ENCODE data around the gene TOR1B.
"Not testable (repeated sequence)": the region's sequence is repeated elsewhere in the genome, so short reads cannot be mapped to it uniquely, and the experiment has no call there.

The TOR1B gene

DNA sequence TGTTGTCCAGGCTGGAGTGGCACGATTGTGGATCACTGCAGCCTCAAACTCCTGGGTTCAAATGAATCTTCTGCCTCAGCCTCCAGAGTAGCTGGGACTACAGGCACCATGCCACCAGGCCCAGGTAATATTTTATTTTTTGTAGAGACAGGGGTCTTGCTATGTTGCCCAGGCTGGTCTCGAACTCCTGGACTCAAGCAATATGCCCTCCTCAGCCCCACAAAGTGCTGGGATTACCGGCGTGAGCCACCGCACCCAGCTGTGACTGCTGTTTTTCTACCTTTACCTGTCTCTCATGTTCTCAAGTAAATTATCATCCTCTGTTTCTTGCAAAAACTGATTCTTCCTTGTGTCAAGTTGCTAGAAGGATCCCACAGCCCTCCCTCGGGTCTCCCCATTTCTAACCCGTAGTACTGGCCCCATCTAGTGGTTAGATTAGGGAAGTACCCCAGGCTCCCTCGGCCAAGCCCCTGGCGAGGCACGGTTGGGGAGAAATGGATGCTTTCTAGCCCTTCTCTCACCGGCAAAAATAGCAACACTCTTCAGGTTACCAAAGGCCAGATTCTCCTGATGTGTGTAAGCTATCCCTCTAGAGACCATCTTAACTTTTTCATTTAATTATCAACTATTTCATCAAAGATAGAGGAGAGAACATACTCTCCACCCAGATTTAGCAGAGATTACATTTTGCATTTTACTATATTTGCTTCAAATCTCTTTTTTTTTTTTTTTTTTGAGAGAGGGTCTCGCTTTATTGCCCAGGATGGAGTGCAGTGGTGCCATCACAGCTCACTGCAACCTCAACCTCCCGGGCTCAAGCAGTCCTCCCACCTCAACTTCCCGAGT lies 19.2 kb upstream of the TOR1B start:
- Mint-ChIP-seq H3K27ac (no peak overlapping the region), H3K4me1 (ENCODE audit: low read depth) (peaks cover 4% of the 10 kb centered on the region), H3K27me3 (ENCODE audit: low read depth) (peaks cover 16% of the 10 kb centered on the region), H3K36me3 (ENCODE audit: low read depth) (no peaks in the 10 kb centered on the region), H3K9me3 (no peaks in the 10 kb centered on the region), H3K4me3 (no peak overlapping the region)
- DNase-seq (ENCODE audit: low spot score): peak; percentile 62

DNA sequence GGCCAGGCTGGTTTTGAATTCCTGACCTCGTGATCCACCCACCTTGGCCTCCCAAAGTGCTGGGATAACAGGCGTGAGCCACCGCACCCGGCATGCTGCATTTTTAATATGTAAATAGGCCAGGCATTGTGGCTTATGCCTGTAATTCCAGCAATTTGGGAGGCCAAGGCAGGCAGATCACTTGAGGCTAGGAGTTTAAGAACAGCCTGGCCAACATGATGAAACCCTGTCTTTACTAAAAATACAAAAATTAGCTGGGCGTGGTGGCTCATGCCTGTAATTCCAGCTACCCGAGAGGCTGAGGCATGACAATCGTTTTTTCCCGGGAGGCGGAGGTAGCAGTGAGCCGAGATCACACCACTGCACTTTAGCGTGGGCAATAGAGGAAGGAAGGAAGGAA lies 18.0 kb upstream of the TOR1B start:
- H3K9me3 Mint-ChIP-seq; H3K27ac Mint-ChIP-seq; H3K36me3 Mint-ChIP-seq (ENCODE audit: low read depth); H3K4me1 Mint-ChIP-seq (ENCODE audit: low read depth); H3K4me3 Mint-ChIP-seq; DNase-seq (ENCODE audit: low spot score): not testable (repeated sequence)
- peaks cover 11% of the 10 kb centered on the region for H3K27me3 Mint-ChIP-seq (ENCODE audit: low read depth)

DNA sequence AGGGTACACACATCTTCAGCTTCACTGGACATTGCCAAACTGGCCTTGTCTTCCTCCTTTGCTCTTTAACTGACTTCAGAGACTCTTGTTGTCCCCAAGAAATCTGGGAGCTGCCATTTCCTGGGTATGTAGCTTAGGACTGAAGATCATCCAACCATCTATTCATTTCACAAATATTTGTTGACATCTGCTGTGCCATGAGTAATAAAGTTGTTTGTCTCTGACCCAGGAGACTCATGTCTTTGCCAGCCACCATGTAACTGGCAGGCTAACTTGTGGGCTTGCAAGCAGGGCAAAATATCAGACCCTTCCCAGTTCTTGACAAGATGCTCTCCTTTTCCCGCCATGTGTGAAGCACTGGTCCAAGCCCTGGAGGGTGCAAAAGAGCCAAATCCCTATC lies 17.1 kb upstream of the TOR1B start:
- no peak for DNase-seq (ENCODE audit: low spot score)
- Mint-ChIP-seq H3K9me3 (no peaks in the 10 kb centered on the region), H3K27me3 (ENCODE audit: low read depth) (peaks cover 6% of the 10 kb centered on the region), H3K36me3 (ENCODE audit: low read depth) (no peaks in the 10 kb centered on the region), H3K4me1 (ENCODE audit: low read depth) (peaks cover 10% of the 10 kb centered on the region), H3K4me3 (no peak overlapping the region), H3K27ac (no peak overlapping the region)

DNA sequence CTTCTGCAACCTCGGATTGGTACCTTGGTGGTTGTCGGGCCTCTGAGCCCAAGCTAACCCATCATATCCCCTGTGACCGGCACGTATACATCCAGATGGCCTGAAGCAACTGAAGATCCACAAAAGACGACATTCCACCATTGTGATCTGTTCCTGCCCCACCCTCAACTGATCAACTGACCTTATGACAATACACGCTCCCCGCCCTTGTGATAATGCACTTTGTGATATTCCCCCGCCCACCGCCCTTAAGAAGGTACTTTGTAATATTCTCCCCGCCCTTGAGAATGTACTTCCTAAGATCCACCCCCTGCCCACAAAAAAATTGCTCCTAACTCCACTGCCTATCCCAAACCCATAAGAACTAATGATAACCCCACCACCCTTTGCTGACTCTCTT lies 16.5 kb upstream of the TOR1B start:
- Mint-ChIP-seq H3K4me1 (ENCODE audit: low read depth) (peaks cover 10% of the 10 kb centered on the region), H3K27me3 (ENCODE audit: low read depth) (peaks cover 6% of the 10 kb centered on the region), H3K27ac (no peak overlapping the region), H3K9me3 (no peaks in the 10 kb centered on the region), H3K36me3 (ENCODE audit: low read depth) (no peaks in the 10 kb centered on the region), H3K4me3 (no peak overlapping the region)
- DNase-seq (ENCODE audit: low spot score): no peak

DNA sequence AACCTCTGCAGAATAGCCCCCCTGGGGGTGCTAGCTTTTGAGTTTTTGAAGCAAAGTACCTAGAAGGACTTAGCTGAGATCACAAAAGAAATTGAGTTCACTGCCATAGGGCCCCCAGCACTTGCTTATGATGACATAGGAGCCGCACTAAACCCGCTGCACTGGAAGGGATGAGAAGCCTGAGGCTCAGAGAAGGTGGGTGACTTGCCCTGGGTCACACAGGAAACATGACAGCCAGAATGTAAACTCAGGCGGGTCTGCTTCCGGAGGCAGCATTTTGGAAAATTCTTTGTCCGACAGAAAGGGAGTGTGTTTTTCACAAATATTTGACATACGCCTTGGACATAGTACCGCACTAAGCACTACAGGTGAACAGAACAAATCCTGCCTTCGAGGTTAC lies 8.4 kb upstream of the TOR1B start:
- Mint-ChIP-seq H3K4me1 (ENCODE audit: low read depth) (peaks cover 6% of the 10 kb centered on the region), H3K27ac (no peak overlapping the region), H3K36me3 (ENCODE audit: low read depth) (no peaks in the 10 kb centered on the region), H3K9me3 (no peaks in the 10 kb centered on the region), H3K27me3 (ENCODE audit: low read depth) (no peaks in the 10 kb centered on the region), H3K4me3 (no peak overlapping the region)
- no peak for DNase-seq (ENCODE audit: low spot score)

DNA sequence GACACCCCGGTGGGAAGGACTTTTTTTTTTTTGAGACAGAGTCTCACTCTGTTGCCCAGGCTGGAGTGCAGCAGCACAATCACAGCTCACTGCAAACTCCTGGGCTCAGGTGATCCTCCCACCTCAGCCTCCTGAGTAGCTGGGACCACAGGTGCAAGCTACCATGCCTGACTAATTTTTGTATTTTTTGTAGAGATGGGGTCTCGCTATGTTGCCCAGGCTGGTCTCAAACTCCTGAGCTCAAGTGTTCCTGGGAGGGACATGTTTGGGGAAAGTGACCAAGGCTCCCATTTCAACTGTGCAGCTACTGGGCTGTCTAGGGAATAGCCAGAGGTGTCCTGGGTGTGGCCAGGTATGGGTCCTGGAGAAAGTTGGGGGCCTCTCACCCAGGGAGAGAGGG lies 7.0 kb upstream of the TOR1B start:
- not testable (repeated sequence) for H3K27me3 Mint-ChIP-seq (ENCODE audit: low read depth); H3K36me3 Mint-ChIP-seq (ENCODE audit: low read depth); DNase-seq (ENCODE audit: low spot score); H3K27ac Mint-ChIP-seq; H3K9me3 Mint-ChIP-seq; H3K4me3 Mint-ChIP-seq; H3K4me1 Mint-ChIP-seq (ENCODE audit: low read depth)

DNA sequence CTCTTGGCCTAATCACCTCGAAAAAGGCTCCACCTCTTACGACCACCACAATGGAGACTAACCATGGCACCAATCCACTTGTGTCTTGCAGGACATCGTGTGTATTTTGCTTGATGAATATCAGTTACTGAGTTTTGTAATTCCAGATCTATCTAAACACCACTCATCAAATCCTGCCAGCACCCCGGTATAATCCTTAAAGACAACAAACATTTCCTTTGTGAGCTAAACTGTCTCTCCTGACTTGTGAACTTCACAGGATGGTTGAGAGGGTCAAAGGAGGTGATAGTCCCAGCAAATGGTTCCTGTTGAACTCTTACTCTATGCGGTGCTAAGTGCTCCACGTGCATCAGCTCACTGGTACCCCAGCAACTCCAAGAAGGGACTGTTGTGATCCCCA lies 4.0 kb upstream of the TOR1B start:
- H3K27me3 Mint-ChIP-seq (ENCODE audit: low read depth): no peaks in the 10 kb centered on the region
- no peak overlapping the region for H3K27ac Mint-ChIP-seq

DNA sequence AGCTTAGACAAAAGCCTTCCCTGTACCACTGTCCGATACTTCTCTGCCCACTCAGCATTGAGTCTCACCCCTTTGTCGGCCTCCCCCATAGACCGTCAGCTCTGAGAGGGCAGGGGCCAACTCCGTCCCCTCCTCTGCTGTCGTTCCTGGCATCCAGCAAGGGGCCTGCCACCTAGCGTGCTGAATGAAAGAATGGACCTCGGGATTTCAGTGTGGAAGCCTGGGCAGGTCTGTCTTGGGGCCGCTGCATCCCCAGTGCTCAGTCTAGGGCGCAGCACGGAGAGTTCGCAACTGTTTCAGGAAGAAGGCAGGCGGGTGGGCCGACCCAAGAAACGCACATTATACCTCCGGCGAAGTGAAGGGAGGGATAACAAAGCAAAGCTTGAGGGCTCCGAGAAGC lies 1.5 kb upstream of the TOR1B start:
- H3K36me3 Mint-ChIP-seq (ENCODE audit: low read depth): peaks cover 14% of the 10 kb centered on the region
- no peaks in the 10 kb centered on the region for H3K27me3 Mint-ChIP-seq (ENCODE audit: low read depth)
- H3K4me3 Mint-ChIP-seq: peak overlapping the region; percentile 59
- no peak for DNase-seq (ENCODE audit: low spot score)
- no peaks in the 10 kb centered on the region for H3K9me3 Mint-ChIP-seq
- peak overlapping the region; percentile 52 for H3K27ac Mint-ChIP-seq
- H3K4me1 Mint-ChIP-seq (ENCODE audit: low read depth): peaks cover 17% of the 10 kb centered on the region

More for the DNA sequence above, 4.0 kb upstream of the TOR1B start:
- H3K9me3 Mint-ChIP-seq: no peaks in the 10 kb centered on the region
- H3K4me1 Mint-ChIP-seq (ENCODE audit: low read depth): peaks cover 3% of the 10 kb centered on the region
- no peak for DNase-seq (ENCODE audit: low spot score)
- H3K4me3 Mint-ChIP-seq: no peak overlapping the region
- H3K36me3 Mint-ChIP-seq (ENCODE audit: low read depth): peaks cover 2% of the 10 kb centered on the region

DNA sequence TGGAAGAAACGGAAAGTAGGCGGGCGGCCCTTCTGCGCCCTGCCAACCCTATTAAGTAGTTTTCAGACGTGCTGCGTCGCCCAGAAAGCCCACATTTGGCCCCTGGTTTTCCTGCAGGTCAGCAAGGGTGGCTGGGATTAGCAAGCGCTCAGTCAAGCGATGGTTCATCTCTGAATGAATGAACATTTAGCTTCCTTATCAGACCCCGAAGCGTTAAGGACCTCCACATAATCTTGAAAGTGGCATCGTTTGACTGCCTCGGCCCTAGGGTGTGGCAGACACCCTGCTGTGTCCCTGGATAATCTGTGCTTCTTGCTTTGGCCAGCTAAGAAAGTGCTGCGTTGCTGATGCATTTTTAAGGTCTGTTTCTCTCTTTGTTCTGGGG lies 684 bp downstream of the TOR1B start:
- peak overlapping the region; percentile 60 for H3K27ac Mint-ChIP-seq
- H3K4me3 Mint-ChIP-seq: peak overlapping the region; percentile 92
- peaks cover 20% of the 10 kb centered on the region for H3K4me1 Mint-ChIP-seq (ENCODE audit: low read depth)
- no peak for DNase-seq (ENCODE audit: low spot score)
- H3K9me3 Mint-ChIP-seq: no peaks in the 10 kb centered on the region
- H3K27me3 Mint-ChIP-seq (ENCODE audit: low read depth): no peaks in the 10 kb centered on the region
- peaks cover 27% of the 10 kb centered on the region for H3K36me3 Mint-ChIP-seq (ENCODE audit: low read depth)

DNA sequence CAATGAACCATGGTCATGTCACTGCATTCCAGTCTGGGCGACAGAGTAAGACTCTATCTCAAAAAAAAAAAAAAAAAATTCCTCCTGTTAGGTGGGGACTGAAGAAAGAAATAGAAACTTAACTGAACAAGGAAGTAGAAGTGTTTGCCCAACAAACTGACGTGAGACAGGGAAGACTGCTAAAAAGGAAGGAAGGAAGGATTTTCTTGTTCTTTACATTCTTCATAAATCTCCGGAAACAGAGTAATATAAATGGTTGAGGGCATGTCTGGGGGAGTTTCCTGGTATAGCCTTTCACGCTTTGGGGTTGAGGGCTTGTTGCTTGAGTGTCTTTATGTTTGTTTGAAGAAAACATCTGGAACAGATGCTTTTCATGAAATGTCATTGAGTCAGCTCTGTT lies 3.1 kb downstream of the TOR1B start:
- Mint-ChIP-seq H3K4me3 (no peak overlapping the region), H3K27ac (no peak overlapping the region), H3K36me3 (ENCODE audit: low read depth) (peaks cover 47% of the 10 kb centered on the region), H3K9me3 (no peaks in the 10 kb centered on the region), H3K27me3 (ENCODE audit: low read depth) (no peaks in the 10 kb centered on the region), H3K4me1 (ENCODE audit: low read depth) (peaks cover 20% of the 10 kb centered on the region)
- DNase-seq (ENCODE audit: low spot score): no peak

DNA sequence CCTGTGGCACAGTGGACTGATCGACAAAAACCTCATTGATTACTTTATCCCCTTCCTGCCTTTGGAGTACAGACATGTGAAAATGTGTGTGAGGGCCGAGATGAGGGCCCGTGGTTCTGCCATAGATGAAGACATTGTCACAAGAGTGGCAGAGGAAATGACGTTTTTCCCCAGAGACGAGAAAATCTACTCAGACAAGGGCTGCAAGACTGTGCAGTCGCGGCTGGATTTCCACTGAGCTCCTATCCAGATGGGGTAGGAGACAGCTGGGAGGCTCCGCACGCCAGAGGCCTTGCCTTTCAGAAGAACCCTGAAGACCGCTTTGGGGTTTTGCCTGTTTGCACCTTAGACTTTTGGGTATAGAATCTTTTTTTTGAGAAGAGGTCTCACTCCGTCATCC lies 6.4 kb downstream of the TOR1B start:
- DNase-seq (ENCODE audit: low spot score): no peak
- no peak overlapping the region for H3K4me3 Mint-ChIP-seq
- peaks cover 56% of the 10 kb centered on the region for H3K36me3 Mint-ChIP-seq (ENCODE audit: low read depth)
- H3K27ac Mint-ChIP-seq: no peak overlapping the region
- no peaks in the 10 kb centered on the region for H3K9me3 Mint-ChIP-seq
- no peaks in the 10 kb centered on the region for H3K27me3 Mint-ChIP-seq (ENCODE audit: low read depth)
- peaks cover 15% of the 10 kb centered on the region for H3K4me1 Mint-ChIP-seq (ENCODE audit: low read depth)

DNA sequence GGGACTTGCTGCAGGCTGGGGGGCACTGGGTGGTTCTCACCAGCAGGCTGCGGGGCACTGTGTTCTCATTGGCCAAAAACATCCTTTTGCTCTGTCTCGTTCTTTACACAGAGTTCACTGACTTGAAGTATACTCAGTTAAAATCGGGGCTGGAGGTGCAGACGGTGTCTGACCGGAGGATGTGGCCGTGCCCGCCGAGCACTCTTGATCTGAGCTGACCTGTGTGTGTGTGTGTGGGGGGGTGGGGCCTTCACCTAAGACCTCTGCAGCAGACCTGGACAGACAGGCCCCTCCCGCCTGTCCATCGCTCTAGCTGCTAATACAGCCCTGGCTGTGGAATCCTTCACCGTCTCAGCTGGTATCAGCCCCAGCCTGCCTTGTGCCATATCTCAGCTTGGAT lies 7.1 kb downstream of the TOR1B start:
- Mint-ChIP-seq H3K4me1 (ENCODE audit: low read depth) (peaks cover 15% of the 10 kb centered on the region), H3K27ac (no peak overlapping the region), H3K9me3 (no peaks in the 10 kb centered on the region), H3K36me3 (ENCODE audit: low read depth) (peaks cover 60% of the 10 kb centered on the region), H3K4me3 (no peak overlapping the region), H3K27me3 (ENCODE audit: low read depth) (no peaks in the 10 kb centered on the region)
- DNase-seq (ENCODE audit: low spot score): no peak

DNA sequence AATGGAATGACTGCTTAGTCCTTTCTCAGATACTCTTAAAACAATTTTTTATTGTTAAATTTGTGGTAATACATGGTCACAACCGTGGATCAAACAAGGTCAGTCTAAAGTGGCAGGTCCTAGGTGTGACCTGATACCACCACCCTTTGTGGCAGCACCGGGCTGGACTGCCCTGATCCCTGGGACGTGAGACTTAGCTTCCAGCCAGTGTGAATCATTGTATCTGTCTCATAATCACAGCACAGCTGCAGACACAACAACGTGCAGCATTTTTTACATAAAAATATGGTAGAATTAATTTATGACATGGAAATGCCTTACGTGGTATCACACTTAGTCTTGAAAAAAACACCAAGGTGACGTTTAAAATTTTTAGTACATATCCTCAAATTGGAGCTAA lies 7.8 kb downstream of the TOR1B start:
- Mint-ChIP-seq H3K9me3 (no peaks in the 10 kb centered on the region), H3K27ac (no peak overlapping the region)

DNA sequence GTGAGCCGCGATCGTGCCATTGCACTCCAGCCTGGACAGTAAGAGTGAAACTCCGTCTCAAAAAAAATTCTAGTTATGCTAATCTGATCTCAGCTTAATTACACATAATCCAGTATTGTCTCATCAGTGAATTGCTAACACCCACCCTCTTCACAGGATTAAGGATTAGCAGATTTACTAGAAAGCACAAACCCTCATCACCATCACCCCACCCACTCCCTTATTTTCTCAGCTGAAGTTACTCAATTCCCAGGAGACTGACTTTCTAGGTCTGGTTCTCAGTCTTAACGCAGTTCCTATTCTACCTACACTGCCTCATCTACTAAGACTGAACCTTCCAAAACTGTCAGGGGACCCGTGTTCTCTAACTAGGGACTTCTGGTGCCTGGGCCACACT lies 9.0 kb downstream of the TOR1B start:
- Mint-ChIP-seq H3K9me3 (no peaks in the 10 kb centered on the region), H3K36me3 (ENCODE audit: low read depth) (peaks cover 64% of the 10 kb centered on the region), H3K27ac (peak overlapping the region; percentile 26), H3K4me3 (no peak overlapping the region), H3K27me3 (ENCODE audit: low read depth) (no peaks in the 10 kb centered on the region), H3K4me1 (ENCODE audit: low read depth) (peaks cover 5% of the 10 kb centered on the region)
- DNase-seq (ENCODE audit: low spot score): no peak

More for the DNA sequence above, 7.8 kb downstream of the TOR1B start:
- Mint-ChIP-seq H3K27me3 (ENCODE audit: low read depth) (no peaks in the 10 kb centered on the region), H3K4me3 (no peak overlapping the region), H3K36me3 (ENCODE audit: low read depth) (peaks cover 62% of the 10 kb centered on the region), H3K4me1 (ENCODE audit: low read depth) (peaks cover 12% of the 10 kb centered on the region)
- no peak for DNase-seq (ENCODE audit: low spot score)

DNA sequence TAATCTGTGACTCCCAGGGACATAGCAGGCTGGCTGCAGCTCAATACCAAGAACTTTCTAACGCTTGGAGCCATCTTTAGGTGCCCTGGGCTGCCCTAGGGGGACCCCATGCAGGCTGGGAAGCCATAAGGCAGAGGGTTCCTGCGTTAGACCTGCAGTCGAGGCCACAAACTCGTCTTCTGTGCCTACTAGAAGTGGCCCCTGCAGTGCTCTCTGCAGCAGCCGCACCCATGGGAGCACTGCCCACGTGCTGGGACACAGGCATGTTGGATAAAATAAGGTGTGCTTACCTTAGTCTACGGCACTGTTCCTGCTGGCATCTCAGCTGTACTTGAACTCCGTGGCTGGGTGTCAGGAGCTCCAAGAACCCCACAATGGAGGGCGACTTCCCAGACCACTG lies 9.4 kb downstream of the TOR1B start:
- DNase-seq (ENCODE audit: low spot score): no peak

More for the DNA sequence above, 9.4 kb downstream of the TOR1B start:
- Mint-ChIP-seq H3K9me3 (no peaks in the 10 kb centered on the region), H3K27me3 (ENCODE audit: low read depth) (no peaks in the 10 kb centered on the region), H3K27ac (no peak overlapping the region), H3K4me1 (ENCODE audit: low read depth) (peaks cover 3% of the 10 kb centered on the region), H3K4me3 (no peak overlapping the region), H3K36me3 (ENCODE audit: low read depth) (peaks cover 62% of the 10 kb centered on the region)
